Uterus (tissue), 4 donors: ENCODE results near the gene FHOD1. TPM values are rescaled to one million over a fixed set of nuclear protein-coding genes. Genes with fewer than 3 reads are reported as not detected.

Experiments
- DNase-seq, 2 donors: peaks; one replicate each; pipeline ENCODE4 v3.0.0-alpha.2; 2019 to 2020
- H3K27ac ChIP-seq, 2 donors: fragments of 200-600 bp; sonication (generic); 1 replicate in 1 of 2; 2 replicates in 1 of 2; pipeline ENCODE4 v1.5.1; 2016 to 2018
- H3K27me3 ChIP-seq, 2 donors: fragments of 200-600 bp; sonication (generic); one replicate each; pipeline ENCODE4 v1.5.1; 2018 to 2019; ENCODE audit warnings: control low read depth in 1 of 2
- H3K36me3 ChIP-seq, 2 donors: fragments of 200-600 bp; sonication (generic); one replicate each; pipeline ENCODE4 v1.5.1; 2019; ENCODE audit warnings: control low read depth in 1 of 2
- H3K4me1 ChIP-seq, 2 donors: fragments of 200-600 bp; sonication (generic); one replicate each; pipeline ENCODE4 v1.5.1; 2018 to 2019; ENCODE audit warnings: control low read depth in 1 of 2
- H3K4me3 ChIP-seq, 2 donors: fragments of 200-600 bp; sonication (generic); 1 replicate in 1 of 2; 2 replicates in 1 of 2; pipeline ENCODE4 v1.5.1; 2018 to 2019; ENCODE audit warnings: mild to moderate bottlenecking in 1 of 2
- H3K9me3 ChIP-seq, 2 donors: fragments of 200-600 bp; sonication (generic); one replicate each; pipeline ENCODE4 v1.5.1; 2019; ENCODE audit warnings: control low read depth in 1 of 2
- CTCF ChIP-seq, 4 experiments: fragments of 200-600 bp in 2 of 4; fragments of 450-650 bp in 2 of 4; sonication (generic) in 2 of 4; IDR thresholded peaks; one replicate each; pipeline ENCODE4 v1.5.1; 2016 to 2019; ENCODE audit warnings: antibody characterized with exemption in 4 of 4, mild to moderate bottlenecking in 2 of 4, moderate library complexity in 1 of 4
- POLR2A ChIP-seq, 2 donors: fragments of 450-650 bp; IDR thresholded peaks; one replicate each; pipeline ENCODE4 v1.6.1; 2016; ENCODE audit warnings: antibody characterized with exemption in 2 of 2, mild to moderate bottlenecking in 1 of 2, moderate library complexity in 1 of 2
- intact Hi-C: fragments of 100-400 bp; cut with DNase I; formaldehyde crosslinking; loops from one replicate; pipeline ENCODE4 v1.15.1; 2023; ENCODE audit warnings: low total_unique reads
- total RNA-seq, 4 donors: library from RNA; depleted of rRNA in 3 of 4; stranded (reverse); fragments of >200 nt in 3 of 4; gene quantifications; one replicate each; pipeline versions ENCODE4 v1.1.0 to v1.2.4, GENCODE V29; 2014 to 2023
- donor health status: DM: yes; HTN: yes; CAD: no.

The FHOD1 gene
- total RNA-seq, 4 donors from 2014 or later, result 2.3 to 37.6 (median 11.8) TPM

DNA sequence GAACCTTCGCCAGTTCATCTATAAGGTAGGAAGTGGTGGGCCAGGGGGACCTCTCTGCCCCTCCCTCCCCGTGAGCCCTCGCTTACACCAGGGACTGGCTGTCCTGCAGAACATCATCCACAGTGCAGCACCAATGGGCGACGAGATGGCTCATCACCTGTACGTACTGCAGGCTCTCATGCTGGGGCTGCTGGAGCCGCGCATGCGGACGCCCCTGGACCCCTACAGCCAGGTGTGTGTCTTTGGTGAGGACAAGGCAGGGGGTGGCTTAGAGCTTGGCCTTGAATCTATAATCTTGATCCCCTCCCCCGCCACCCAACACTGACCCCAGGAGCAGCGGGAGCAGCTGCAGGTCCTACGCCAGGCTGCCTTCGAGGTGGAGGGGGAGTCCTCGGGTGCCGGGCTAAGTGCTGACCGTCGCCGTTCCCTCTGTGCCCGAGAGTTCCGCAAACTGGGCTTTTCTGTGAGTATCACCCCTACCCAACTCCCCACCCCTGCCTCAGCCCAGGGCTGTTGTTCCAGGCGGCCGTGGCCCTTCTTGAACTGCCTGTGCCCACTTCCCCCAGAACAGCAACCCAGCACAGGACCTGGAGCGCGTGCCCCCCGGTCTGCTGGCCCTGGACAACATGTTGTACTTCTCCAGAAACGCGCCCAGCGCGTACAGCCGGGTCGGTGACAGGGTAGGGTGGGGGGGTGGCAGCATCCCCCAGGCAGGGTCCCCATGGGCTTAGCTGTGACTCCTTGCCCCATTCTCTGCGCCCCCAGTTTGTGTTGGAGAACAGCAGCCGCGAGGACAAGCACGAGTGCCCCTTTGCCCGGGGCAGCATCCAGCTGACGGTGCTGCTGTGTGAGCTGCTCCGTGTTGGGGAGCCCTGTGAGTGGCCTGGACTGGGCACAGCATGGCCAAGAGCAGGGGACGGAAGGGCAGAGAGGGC, 45.6 kb downstream of the FHOD1 start:
- no peaks in the 10 kb centered on the region for H3K36me3 ChIP-seq

GRCh38 chr16:67200491-67200890, 46.8 kb downstream of the FHOD1 start:
- no peak for TF ChIP-seq POLR2A (IDR thresholded peaks at IDR 0.05)
- TF ChIP-seq CTCF (IDR thresholded peaks at IDR 0.05), result no peak
- H3K36me3 ChIP-seq, result no peaks in the 10 kb centered on the region
- no peaks in the 10 kb centered on the region for H3K9me3 ChIP-seq
- no peak for DNase-seq
- H3K27me3 ChIP-seq, result no peaks in the 10 kb centered on the region
- H3K4me1 ChIP-seq, result no peaks in the 10 kb centered on the region
- intact Hi-C loops, result no loop called here
- H3K27ac ChIP-seq, result no peak overlapping the region
- no peak overlapping the region for H3K4me3 ChIP-seq

More for the DNA sequence above, 45.6 kb downstream of the FHOD1 start:
- DNase-seq, result no peak
- Histone ChIP-seq H3K27me3 (no peaks in the 10 kb centered on the region), H3K9me3 (no peaks in the 10 kb centered on the region), H3K27ac (no peak overlapping the region), H3K4me1 (no peaks in the 10 kb centered on the region), H3K4me3 (no peak overlapping the region)
- TF ChIP-seq POLR2A (IDR thresholded peaks at IDR 0.05), result no peak
- TF ChIP-seq CTCF (IDR thresholded peaks at IDR 0.05), result no peak
- intact Hi-C loops, result no loop called here

GRCh38 chr16:67199808-67200198, 47.5 kb downstream of the FHOD1 start:
- intact Hi-C loops, result no loop called here
- no peaks in the 10 kb centered on the region for H3K9me3 ChIP-seq
- no peak for TF ChIP-seq CTCF (IDR thresholded peaks at IDR 0.05)
- TF ChIP-seq POLR2A (IDR thresholded peaks at IDR 0.05), result no peak
- H3K4me1 ChIP-seq, result no peaks in the 10 kb centered on the region
- no peaks in the 10 kb centered on the region for H3K36me3 ChIP-seq
- no peak overlapping the region for H3K4me3 ChIP-seq
- no peaks in the 10 kb centered on the region for H3K27me3 ChIP-seq
- no peak for DNase-seq
- H3K27ac ChIP-seq, result no peak overlapping the region

DNA sequence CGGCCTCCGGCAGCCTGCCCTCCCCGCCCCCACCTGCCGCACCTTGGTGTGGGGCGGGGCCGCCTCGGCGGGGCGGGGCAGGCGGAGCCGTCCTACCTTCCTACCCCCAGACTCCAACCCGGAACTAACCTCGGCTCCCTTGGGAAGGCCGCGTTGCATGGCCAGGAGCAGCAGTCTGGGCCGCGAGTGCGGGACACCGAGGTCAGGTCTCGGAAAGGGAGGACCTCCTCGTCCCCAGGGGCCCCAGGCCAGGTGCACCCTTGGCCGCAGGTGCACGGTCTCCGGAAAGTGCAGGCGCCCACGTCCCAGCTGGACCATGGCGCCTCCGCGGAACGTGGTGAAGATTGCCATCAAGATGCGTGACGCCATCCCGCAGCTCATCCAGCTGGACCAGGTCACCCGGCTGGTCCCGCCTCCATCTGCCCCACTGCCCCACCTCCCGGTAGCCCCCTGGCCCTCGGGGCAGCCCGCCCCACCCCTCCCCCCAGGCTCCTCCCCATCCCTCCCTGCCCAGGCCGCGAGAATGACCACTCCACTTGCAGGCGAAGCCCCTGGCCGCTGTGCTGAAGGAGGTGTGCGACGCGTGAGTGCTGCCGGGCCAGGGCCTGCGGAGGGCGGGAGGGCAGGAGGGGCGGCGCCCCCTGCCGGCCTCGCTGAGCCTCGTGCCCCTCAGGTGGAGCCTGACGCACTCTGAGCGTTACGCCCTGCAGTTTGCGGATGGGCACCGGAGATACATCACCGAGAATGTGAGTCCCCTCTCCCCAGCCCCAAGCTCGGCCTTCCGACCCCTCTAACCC, 48.1 kb downstream of the FHOD1 start, which contains the start of gene ELMO3:
ELMO3 (plus strand) TSS at position 121 of the 797 bp plus-strand sequence; CDS start at position 317, 196 bp downstream.
- no peak for DNase-seq
- H3K9me3 ChIP-seq, result no peaks in the 10 kb centered on the region
- no peaks in the 10 kb centered on the region for H3K27me3 ChIP-seq
- H3K36me3 ChIP-seq, result no peaks in the 10 kb centered on the region
- no peak within 1 kb of the TSS for H3K4me3 ChIP-seq
- intact Hi-C loops, result no loop called here
- no peaks in the 10 kb centered on the region for H3K4me1 ChIP-seq
- peak in 2 of 4 experiments; percentile 7 to 24 for TF ChIP-seq CTCF (IDR thresholded peaks at IDR 0.05)
- TF ChIP-seq POLR2A (IDR thresholded peaks at IDR 0.05), result no peak
- no peak within 1 kb of the TSS for H3K27ac ChIP-seq
